Spleen (tissue), 7 donors: Measurements from ENCODE around the gene KIF2B.
"Not testable (repeated sequence)": the region's sequence is repeated elsewhere in the genome, so short reads cannot be mapped to it uniquely, and the experiment has no call there.

Experiments
- POLR2AphosphoS5 ChIP-seq, 3 donors: sonication (generic); formaldehyde crosslinking; IDR thresholded peaks; one replicate each; pipeline ENCODE4 v1.5.1; 2017; ENCODE audit warnings: antibody characterized with exemption in 3 of 3
- TF ChIP-seq, protein P1 (sequence below), 11 experiments: fragments of 200-600 bp in 7 of 11; fragments of 450-650 bp in 4 of 11; sonication (generic) in 4 of 11; IDR thresholded peaks in 8 of 11; conservative IDR thresholded peaks in 3 of 11; 1 replicate in 7 of 11; 2 replicates in 4 of 11; pipeline versions ENCODE4 v1.4.0 to v1.8.0; 2016 to 2021; ENCODE audit warnings: antibody characterized with exemption in 11 of 11, inconsistent platforms in 4 of 11, mild to moderate bottlenecking in 1 of 11
- donor health status: DM: no; HTN: no; CAD: no; lungs with moderate emphysema.
- donor health status: DM: no; HTN: no; CAD: no.
- donor health status: DM: no; HTN: no; CAD: no.

DNA sequence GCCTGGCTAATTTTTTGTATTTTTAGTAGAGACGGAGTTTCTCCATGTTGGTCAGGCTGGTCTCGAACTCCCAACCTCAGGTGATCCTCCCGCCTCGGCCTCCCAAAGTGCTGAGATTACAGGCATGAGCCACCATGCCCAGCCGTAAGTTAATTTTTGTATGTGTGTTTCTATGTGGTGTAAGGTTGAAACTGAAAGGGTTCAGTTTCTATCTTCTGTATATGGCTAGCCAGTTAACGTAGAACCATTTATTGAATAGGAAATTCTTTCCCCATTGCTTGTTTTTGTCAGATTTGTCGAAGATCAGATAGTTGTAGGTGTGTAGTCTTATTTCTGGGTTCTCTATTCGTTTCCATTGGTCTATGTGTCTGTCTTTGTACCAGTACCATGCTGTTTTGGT lies 12.0 kb downstream of the KIF2B start:
- TF ChIP-seq, protein P1, sequence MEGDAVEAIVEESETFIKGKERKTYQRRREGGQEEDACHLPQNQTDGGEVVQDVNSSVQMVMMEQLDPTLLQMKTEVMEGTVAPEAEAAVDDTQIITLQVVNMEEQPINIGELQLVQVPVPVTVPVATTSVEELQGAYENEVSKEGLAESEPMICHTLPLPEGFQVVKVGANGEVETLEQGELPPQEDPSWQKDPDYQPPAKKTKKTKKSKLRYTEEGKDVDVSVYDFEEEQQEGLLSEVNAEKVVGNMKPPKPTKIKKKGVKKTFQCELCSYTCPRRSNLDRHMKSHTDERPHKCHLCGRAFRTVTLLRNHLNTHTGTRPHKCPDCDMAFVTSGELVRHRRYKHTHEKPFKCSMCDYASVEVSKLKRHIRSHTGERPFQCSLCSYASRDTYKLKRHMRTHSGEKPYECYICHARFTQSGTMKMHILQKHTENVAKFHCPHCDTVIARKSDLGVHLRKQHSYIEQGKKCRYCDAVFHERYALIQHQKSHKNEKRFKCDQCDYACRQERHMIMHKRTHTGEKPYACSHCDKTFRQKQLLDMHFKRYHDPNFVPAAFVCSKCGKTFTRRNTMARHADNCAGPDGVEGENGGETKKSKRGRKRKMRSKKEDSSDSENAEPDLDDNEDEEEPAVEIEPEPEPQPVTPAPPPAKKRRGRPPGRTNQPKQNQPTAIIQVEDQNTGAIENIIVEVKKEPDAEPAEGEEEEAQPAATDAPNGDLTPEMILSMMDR (IDR thresholded peaks at IDR 0.05 in 8 of 11, conservative IDR thresholded peaks at IDR 0.05 in 3 of 11), result not testable (repeated sequence)
- not testable (repeated sequence) for TF ChIP-seq POLR2AphosphoS5 (IDR thresholded peaks at IDR 0.05)
